Frontal cortex (tissue), 4 donors: ENCODE data around the gene TMEM217. TPM values are rescaled to one million over a fixed set of nuclear protein-coding genes. Genes with fewer than 3 reads are reported as not detected.

Source experiments
- DNase-seq, 2 donors: peaks; one replicate each; pipeline ENCODE4 v3.0.0; 2012; ENCODE audit warnings: low spot score in 2 of 2
- FAIRE-seq: peaks from 2 replicates; lab custom pipeline; 2012; peaks lifted over from hg19 to GRCh38; lab: Jason Lieb, UNC
- total RNA-seq: library from RNA; depleted of rRNA; stranded (reverse); fragments of >200 nt; gene quantifications from one replicate; pipeline ENCODE4 v1.2.3, GENCODE V29; 2014
- donor health status: control.
- donor health status: control.
- donor health status: control.

Gene TMEM217
- total RNA-seq, 1 donor from 2014 or later = 1.2 TPM

DNA sequence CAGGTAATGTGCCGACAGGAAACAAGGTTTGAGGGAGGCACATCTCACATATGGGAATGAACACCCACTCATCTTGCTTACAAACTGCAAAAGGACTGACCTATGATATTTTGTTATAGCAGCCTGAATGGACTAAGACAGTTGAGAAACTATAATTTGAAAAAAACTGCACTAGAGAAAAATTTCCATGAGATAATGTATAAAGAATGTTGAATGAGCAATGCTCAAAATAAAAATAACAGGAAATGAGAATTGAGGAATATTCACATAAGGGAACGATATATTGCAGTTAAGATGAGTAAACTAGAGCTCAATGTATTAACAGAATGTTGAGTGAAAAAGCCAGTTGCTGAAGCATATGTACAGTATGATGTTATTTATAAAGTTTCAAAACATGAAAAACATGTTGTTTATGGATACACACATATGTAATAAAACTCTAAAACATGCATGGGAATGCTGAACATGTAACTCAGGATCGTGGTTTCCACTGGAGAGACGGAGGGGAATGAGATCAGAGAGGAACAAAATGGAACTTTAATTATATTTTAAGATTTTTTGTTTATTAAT, 6.6 kb downstream of the TMEM217 start:
- DNase-seq = no peak
- FAIRE-seq = no peak

- DNase-seq (peak in 1 of 2 donors; percentile 22), FAIRE-seq (no peak)
Observed at GRCh38 chr6:37244430-37245310, 13.3 kb downstream of the TMEM217 start.

DNA sequence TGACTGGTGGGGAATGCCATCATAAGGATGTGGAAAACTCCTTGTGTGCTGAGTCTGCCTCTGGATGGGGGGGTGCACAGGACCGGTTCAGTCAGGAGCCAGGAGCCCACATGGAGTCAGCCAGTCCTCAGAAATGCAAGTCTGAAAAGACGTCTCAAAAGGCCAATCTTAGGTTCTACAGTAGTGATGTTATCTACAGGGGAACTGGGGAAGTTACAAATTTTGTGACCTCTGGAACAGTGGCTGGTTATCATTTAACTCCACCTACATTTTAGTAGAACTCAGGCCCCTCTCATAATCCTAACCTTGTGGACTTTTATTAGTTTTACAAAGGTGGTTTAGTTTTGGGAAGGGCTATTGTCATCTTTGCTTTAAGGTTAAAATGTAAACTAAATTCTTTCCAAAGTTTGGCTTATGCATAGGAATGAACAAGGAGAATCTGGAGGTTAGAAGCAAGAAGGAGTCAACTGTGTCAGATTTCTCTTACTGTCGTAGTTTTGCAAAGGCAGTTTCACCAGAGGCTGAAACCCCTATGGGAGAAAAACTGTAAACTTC, 14.1 kb downstream of the TMEM217 start:
- DNase-seq (no peak), FAIRE-seq (no peak)

- FAIRE-seq = no peak
Observed at GRCh38 chr6:37243131-37243815, 14.7 kb downstream of the TMEM217 start.

DNA sequence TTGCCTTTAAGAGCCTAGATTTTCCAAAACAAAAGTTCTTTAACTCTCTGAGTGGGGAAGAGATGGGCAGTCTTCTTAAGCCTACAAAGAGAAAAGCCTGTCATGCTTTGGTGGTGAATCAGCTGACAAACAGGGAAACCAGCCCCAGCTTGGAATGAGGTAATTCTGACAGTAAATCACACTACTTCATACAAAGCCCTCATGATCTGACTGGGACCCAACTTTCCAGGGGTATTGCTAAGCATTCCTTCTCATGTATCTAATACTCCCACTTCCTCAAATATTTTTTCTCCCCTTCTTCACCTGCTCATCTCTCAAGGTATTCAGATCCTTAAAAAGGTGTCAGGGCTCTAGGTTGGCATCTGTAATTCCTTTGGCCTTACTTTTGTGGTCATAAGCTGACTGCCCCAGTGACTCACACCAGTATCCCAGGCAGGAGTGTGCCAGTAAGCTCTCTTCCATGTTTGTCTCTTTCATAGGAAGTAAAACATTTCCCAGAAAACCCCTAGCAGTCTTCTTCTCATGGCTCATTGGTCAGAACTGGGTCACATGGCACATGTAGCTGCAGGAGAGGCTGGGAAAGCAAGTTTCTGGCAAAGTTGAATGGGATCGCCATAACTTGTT, 15.4 kb downstream of the TMEM217 start:
- DNase-seq = no peak

More at GRCh38 chr6:37243131-37243815, 14.7 kb downstream of the TMEM217 start:
- no peak for DNase-seq

GRCh38 chr6:37241775-37242428, 16.0 kb downstream of the TMEM217 start:
- no peak for DNase-seq

More for the DNA sequence above, 15.4 kb downstream of the TMEM217 start:
- FAIRE-seq = no peak

DNA sequence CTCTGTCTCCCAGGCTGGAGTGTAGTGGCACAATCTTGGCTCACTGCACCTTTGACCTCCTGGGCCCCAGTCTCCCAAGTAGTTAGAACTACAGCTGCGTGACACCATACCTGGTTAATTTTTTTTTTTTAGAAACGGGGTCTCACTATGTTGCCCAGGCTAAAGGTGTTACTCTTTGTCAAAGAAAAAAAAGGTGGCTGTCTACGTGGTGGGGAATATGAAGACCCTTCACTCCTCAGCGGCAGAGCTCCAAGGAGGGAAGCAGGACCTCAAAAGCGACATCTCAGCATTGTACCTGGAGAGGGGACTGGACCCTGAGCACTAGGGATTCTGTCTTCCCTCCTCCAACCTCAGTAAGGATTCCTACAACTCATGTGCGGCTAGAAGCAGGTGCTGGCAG, 16.8 kb downstream of the TMEM217 start:
- FAIRE-seq (no peak), DNase-seq (no peak)

More at GRCh38 chr6:37241775-37242428, 16.0 kb downstream of the TMEM217 start:
- no peak for FAIRE-seq

- FAIRE-seq (no peak), DNase-seq (peak in 1 of 2 donors; percentile 28)
Observed at GRCh38 chr6:37239950-37240713, 17.8 kb downstream of the TMEM217 start.

DNA sequence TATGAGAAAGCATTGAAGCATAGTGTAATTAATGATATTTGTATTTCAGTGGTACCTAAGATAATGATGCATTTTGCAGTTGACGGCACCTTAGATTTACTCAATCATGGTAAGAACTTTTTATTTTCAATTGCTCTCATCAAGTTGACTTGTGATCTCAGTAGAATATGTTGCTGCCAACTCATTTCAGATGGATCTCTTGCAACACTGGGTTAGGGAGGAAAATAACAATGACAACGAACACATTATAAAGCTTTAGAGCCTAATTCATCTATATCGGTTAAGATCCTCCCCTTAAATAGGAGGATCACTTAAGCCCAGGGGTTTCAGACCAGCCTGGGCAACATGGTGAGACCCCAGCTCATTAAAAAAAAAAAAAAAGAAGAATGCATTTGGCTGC, 18.4 kb downstream of the TMEM217 start:
- no peak for FAIRE-seq
- DNase-seq = no peak

GRCh38 chr6:37238381-37238780, 19.6 kb downstream of the TMEM217 start:
- FAIRE-seq (no peak), DNase-seq (no peak)

GRCh38 chr6:37237789-37238188, 20.2 kb downstream of the TMEM217 start:
- FAIRE-seq = no peak

DNA sequence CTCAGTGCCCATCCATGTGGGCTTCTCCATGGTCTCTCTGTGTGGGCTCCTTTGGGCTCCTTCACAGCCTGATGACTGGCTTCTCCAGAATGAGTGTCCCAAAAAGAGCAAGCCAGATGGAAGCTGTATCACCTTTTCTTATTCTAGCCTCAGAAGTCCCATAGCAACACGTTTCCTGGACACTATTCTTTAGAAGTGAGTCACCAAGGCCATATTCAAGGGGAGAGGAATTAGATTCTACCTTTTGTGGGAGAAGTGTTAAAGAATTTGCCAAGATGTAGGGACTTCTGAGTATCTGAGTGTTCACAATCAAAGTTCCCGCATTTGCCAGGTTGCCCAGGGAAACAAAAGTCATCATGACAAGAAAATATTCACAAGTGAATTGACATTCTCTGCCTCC, 21.0 kb downstream of the TMEM217 start:
- FAIRE-seq (no peak), DNase-seq (no peak)

More at GRCh38 chr6:37237789-37238188, 20.2 kb downstream of the TMEM217 start:
- DNase-seq = no peak

DNA sequence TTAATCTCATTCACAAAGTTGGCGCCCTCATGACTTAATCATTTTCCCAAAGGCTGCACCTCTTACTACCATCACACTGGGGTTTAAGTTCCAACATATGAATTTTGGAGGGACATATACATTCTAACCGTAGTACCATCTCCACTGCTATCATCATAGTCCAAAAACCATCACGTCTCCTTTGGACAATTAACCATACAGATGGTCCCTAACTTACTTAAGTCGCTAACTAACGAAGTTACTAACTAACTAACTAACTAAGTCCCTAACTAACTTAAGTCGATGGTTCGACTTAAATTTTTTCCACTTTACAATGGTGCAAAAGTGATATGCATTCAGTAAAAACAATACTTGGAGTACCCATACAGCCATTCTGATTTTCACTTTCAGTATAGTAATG, 24.4 kb downstream of the TMEM217 start:
- FAIRE-seq (no peak), DNase-seq (no peak)

DNA sequence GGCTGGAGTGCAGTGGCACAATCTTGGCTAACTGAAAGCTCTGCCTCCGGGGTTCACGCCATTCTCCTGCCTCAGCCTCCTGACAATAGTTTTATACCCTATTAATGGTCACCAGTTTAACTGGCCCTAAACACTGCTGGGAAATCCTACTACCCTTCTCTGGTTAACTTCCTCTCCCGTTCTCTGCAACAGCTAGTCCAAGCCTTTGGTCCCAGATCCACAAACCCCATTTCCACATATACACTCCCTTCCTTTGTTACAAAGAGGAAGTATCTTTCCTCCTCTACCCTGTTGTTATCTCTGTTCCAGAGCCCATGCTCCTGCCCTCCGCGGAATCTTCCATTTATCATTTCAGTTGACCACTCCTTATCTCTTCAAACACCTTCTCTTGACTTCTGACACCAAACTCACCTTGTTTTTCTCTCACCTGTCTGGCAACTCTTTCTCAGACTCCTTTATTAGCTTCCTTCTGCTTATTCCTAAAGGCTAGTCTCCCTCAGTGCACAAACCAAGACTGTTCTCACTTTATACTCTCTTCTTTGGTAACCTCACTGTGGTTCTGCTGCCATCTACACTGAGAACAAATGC, 25.4 kb downstream of the TMEM217 start:
- FAIRE-seq = no peak

GRCh38 chr6:37230104-37230503, 27.8 kb downstream of the TMEM217 start:
- no peak for DNase-seq
- FAIRE-seq = no peak

More for the DNA sequence above, 25.4 kb downstream of the TMEM217 start:
- no peak for DNase-seq

- no peak for FAIRE-seq
- DNase-seq = no peak
Observed at GRCh38 chr6:37225350-37226169, 32.4 kb downstream of the TMEM217 start.

- DNase-seq (no peak), FAIRE-seq (no peak)
Observed at GRCh38 chr6:37222992-37223391, 35.0 kb downstream of the TMEM217 start.
